OCI-LY3 (cell line): Measurements from ENCODE around the gene HPS1.

Source experiments
- EZH2phosphoT487 ChIP-seq: fragments of 200-600 bp; shearing (Covaris generic); IDR thresholded peaks from 2 replicates; pipeline ENCODE4 v1.6.1; 2018; ENCODE audit warnings: antibody characterized with exemption, mixed run types, low read depth
- TF ChIP-seq, protein P1 (sequence below): fragments of 200-600, 300-600 bp; sonication (generic); IDR thresholded peaks from 2 replicates; pipeline ENCODE4 v1.5.1; 2014; ENCODE audit warnings: antibody characterized with exemption, low read length, low read depth

DNA sequence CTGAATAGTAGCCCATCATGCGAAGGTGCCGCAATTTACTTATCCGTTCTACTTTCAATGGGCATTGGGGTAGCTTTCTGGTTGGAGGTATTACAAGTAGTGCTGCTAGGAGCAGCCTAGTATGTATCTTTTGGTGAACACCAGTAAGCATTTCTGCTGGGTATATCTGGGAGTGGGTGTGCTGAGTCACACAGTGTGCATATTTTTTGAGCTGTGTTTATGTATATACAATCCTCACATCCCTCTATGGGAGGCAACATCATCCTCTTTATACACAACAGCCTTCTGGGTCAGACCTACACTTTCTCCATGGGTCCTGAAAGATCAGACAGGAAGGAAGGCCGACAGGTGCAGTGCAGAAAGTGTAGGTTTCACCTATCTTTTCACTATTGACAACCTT lies 68.0 kb downstream of the HPS1 start:
- TF ChIP-seq, protein P1, sequence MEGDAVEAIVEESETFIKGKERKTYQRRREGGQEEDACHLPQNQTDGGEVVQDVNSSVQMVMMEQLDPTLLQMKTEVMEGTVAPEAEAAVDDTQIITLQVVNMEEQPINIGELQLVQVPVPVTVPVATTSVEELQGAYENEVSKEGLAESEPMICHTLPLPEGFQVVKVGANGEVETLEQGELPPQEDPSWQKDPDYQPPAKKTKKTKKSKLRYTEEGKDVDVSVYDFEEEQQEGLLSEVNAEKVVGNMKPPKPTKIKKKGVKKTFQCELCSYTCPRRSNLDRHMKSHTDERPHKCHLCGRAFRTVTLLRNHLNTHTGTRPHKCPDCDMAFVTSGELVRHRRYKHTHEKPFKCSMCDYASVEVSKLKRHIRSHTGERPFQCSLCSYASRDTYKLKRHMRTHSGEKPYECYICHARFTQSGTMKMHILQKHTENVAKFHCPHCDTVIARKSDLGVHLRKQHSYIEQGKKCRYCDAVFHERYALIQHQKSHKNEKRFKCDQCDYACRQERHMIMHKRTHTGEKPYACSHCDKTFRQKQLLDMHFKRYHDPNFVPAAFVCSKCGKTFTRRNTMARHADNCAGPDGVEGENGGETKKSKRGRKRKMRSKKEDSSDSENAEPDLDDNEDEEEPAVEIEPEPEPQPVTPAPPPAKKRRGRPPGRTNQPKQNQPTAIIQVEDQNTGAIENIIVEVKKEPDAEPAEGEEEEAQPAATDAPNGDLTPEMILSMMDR, result no peak
- TF ChIP-seq EZH2phosphoT487, result no peak
